H1 (cell line): ENCODE data around the gene SYDE1. TPM values are rescaled to one million over a fixed set of nuclear protein-coding genes. Genes with fewer than 3 reads are reported as not detected.

Experiments
- CHD2 ChIP-seq: IDR thresholded peaks from 2 replicates; pipeline ENCODE4 v1.6.1; 2012; ENCODE audit warnings: low read length, improper control_type of control experiment
- MAFK ChIP-seq: IDR thresholded peaks from 2 replicates; pipeline ENCODE4 v1.6.1; 2012; ENCODE audit warnings: low read depth, mild to moderate bottlenecking, improper control_type of control experiment, low read length
- polyA plus RNA-seq, 7 experiments: library from polyadenylated mRNA; depleted of rRNA in 3 of 7; stranded (reverse) in 5 of 7; unstranded in 2 of 7; fragments of >200 nt in 5 of 7; fragments of 200-250 nt in 2 of 7; gene quantifications; 1 replicate in 5 of 7; 2 replicates in 1 of 7; 4 replicates in 1 of 7; pipeline versions ENCODE4 v1.2.1 to v1.2.3, GENCODE V29; 2011 to 2013; ENCODE audit warnings: missing spikeins in 2 of 7, mixed read lengths in 2 of 7
- total RNA-seq: library from RNA; stranded (reverse); fragmentation: NEBNext Ultra II Directional; extraction: Animal tissue kit (Norgen Biotek cat#: 25700); gene quantifications from 2 replicates; pipeline ENCODE4 v1.2.1, GENCODE V29; 2021

The SYDE1 gene
- total and polyA plus RNA-seq, 2 of the 8 experiments (the other 6 are each of a cell fraction or from before 2014, with no cell fraction given) = 12.0 to 16.8 TPM

DNA sequence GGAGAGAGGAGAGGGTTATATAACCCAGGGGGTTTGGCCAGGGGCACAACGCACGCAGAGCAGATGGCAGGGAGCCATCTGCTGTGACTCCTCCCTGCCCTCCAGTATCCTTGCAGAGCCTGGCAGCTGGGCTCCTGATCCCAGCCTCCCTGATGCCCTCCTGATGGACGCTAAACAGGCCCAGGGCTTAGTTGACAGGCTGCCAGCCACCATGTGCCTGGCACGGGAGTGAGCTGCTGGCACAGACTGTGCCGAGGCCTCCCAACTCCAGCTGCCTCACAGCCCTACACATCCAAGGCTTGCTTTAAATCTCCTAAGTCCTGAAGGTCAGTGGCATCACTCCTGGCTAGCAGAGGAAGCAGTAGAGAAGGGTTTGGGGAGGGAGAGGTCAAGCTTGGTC is 16.7 kb downstream of the SYDE1 start (continued):
- TF ChIP-seq CHD2 (no peak), MAFK (no peak)
- TF ChIP-seq, all 59 proteins: peak for 0
